Left renal pelvis (tissue), 4 donors: ENCODE measurements around the gene STK39. TPM values are rescaled to one million over a fixed set of nuclear protein-coding genes. Genes with fewer than 3 reads are reported as not detected.

Experiments
- DNase-seq, 4 donors: peaks; one replicate each; pipeline ENCODE4 v3.0.0-alpha.2; 2013; ENCODE audit warnings: low read depth in 4 of 4, low spot score in 3 of 4
- polyA plus RNA-seq, 4 donors: library from polyadenylated mRNA; unstranded; fragments of 120-200 nt; gene quantifications; one replicate each; pipeline ENCODE4 v1.2.1, GENCODE V29; 2013; ENCODE audit not compliant: insufficient read length in 4 of 4

The STK39 gene
- polyA plus RNA-seq, 4 donors, result 30.1 to 40.2 (median 32.5) TPM

- DNase-seq, result no peak
These were observed 280.2 kb downstream of the STK39 start for GRCh38 chr2:167966937-167967913.

- DNase-seq, result no peak
These were observed 281.3 kb downstream of the STK39 start for GRCh38 chr2:167965907-167966761.

- no peak for DNase-seq
These were observed 282.6 kb downstream of the STK39 start for GRCh38 chr2:167964650-167965413.

GRCh38 chr2:167963899-167964649 lies 283.3 kb downstream of the STK39 start:
- no peak for DNase-seq

- DNase-seq, result no peak
These were observed 284.8 kb downstream of the STK39 start for GRCh38 chr2:167962436-167963226.

- no peak for DNase-seq
These were observed 285.8 kb downstream of the STK39 start for GRCh38 chr2:167961536-167962048.

- DNase-seq, result no peak
These were observed 287.2 kb downstream of the STK39 start for GRCh38 chr2:167960089-167960747.

GRCh38 chr2:167957662-167958061 lies 289.7 kb downstream of the STK39 start:
- DNase-seq, result no peak

GRCh38 chr2:167955264-167955906 lies 292.0 kb downstream of the STK39 start:
- no peak for DNase-seq

GRCh38 chr2:167954495-167954894 lies 292.9 kb downstream of the STK39 start:
- DNase-seq, result no peak

GRCh38 chr2:167953776-167954175 lies 293.6 kb downstream of the STK39 start:
- no peak for DNase-seq

GRCh38 chr2:167950571-167950970 lies 296.8 kb downstream of the STK39 start:
- DNase-seq, result no peak

GRCh38 chr2:167946441-167946841 lies 301.0 kb downstream of the STK39 start:
- peak in 1 of 4 donors; percentile 26 for DNase-seq

GRCh38 chr2:167945660-167946368 lies 301.6 kb downstream of the STK39 start:
- no peak for DNase-seq

GRCh38 chr2:167944825-167945659 lies 302.4 kb downstream of the STK39 start:
- no peak for DNase-seq

GRCh38 chr2:167943897-167944296 lies 303.5 kb downstream of the STK39 start:
- DNase-seq, result no peak
